Neuronal stem cell (in vitro differentiated cells): ENCODE data around the gene RNU2-63P.

Experiments used
- DNase-seq: peaks from one replicate; pipeline ENCODE4 v3.0.0-alpha.2; 2013; ENCODE audit warnings: low spot score
- H2AFZ ChIP-seq: one replicate; pipeline ENCODE4 v1.6.1; 2013; ENCODE audit warnings: mild to moderate bottlenecking, low read length, inconsistent platforms
- H2AK5ac ChIP-seq: 2 replicates; pipeline ENCODE4 v1.6.1; 2013; ENCODE audit warnings: low read depth, mild to moderate bottlenecking, inconsistent platforms, low read length, moderate library complexity, mixed read lengths
- H2BK120ac ChIP-seq: 2 replicates; pipeline ENCODE4 v1.6.1; 2013; ENCODE audit warnings: low read depth, mild to moderate bottlenecking, inconsistent platforms, low read length, moderate library complexity, mixed read lengths
- H2BK12ac ChIP-seq: one replicate; pipeline ENCODE4 v1.6.1; 2013; ENCODE audit warnings: low read length, inconsistent platforms
- H2BK15ac ChIP-seq: 2 replicates; pipeline ENCODE4 v1.6.1; 2013; ENCODE audit warnings: mild to moderate bottlenecking, low read length, inconsistent platforms, mixed read lengths
- H2BK5ac ChIP-seq: one replicate; pipeline ENCODE4 v1.6.1; 2013; ENCODE audit warnings: inconsistent platforms, mild to moderate bottlenecking, low read length, moderate library complexity
- H3K14ac ChIP-seq: one replicate; pipeline ENCODE4 v1.6.1; 2013; ENCODE audit warnings: low read length, inconsistent platforms
- H3K18ac ChIP-seq: 2 replicates; pipeline ENCODE4 v1.6.1; 2013; ENCODE audit warnings: low read length, inconsistent platforms
- H3K23ac ChIP-seq: 2 replicates; pipeline ENCODE4 v1.6.1; 2013; ENCODE audit warnings: low read depth, mild to moderate bottlenecking, mixed read lengths, low read length, inconsistent platforms; ENCODE audit not compliant: poor library complexity
- H3K27ac ChIP-seq: replicated peaks from 3 replicates; pipeline ENCODE4 v1.5.1; 2013; ENCODE audit warnings: low read length, inconsistent platforms
- H3K27me3 ChIP-seq, 3 experiments: 2 replicates each; pipeline ENCODE4 v1.6.1; 2013; ENCODE audit warnings: low read length in 3 of 3, mild to moderate bottlenecking in 2 of 3, inconsistent platforms in 1 of 3, low read depth in 1 of 3, mixed read lengths in 1 of 3, moderate library complexity in 1 of 3; ENCODE audit not compliant: control insufficient read depth in 3 of 3, insufficient read depth in 3 of 3
- H3K36me3 ChIP-seq, 2 donors: replicated peaks in 1 of 2; 2 replicates each; pipeline ENCODE4 v1.6.1; 2013; ENCODE audit warnings: low read length in 2 of 2; ENCODE audit not compliant: control insufficient read depth in 2 of 2, insufficient read depth in 2 of 2
- H3K4ac ChIP-seq: 2 replicates; pipeline ENCODE4 v1.6.1; 2013; ENCODE audit warnings: inconsistent platforms, mild to moderate bottlenecking, low read length, moderate library complexity
- H3K4me1 ChIP-seq, 2 donors: 1 replicate in 1 of 2; 2 replicates in 1 of 2; pipeline ENCODE4 v1.6.1; 2013; ENCODE audit warnings: low read length in 2 of 2, low read depth in 1 of 2; ENCODE audit not compliant: control insufficient read depth in 2 of 2, insufficient read depth in 1 of 2
- H3K4me2 ChIP-seq: one replicate; pipeline ENCODE4 v1.6.1; 2013; ENCODE audit warnings: mild to moderate bottlenecking, low read length, inconsistent platforms; ENCODE audit not compliant: insufficient read depth, poor library complexity, severe bottlenecking
- H3K4me3 ChIP-seq, 2 donors: 2 replicates each; pipeline ENCODE4 v1.5.1; 2013; ENCODE audit warnings: low read length in 2 of 2, mild to moderate bottlenecking in 2 of 2, inconsistent platforms in 1 of 2, moderate library complexity in 1 of 2
- H3K79me1 ChIP-seq: one replicate; pipeline ENCODE4 v1.6.1; 2013; ENCODE audit warnings: low read depth, mild to moderate bottlenecking, inconsistent platforms, low read length, moderate library complexity
- H3K9ac ChIP-seq: one replicate; pipeline ENCODE4 v1.6.1; 2013; ENCODE audit warnings: mild to moderate bottlenecking, low read depth, low read length, inconsistent platforms; ENCODE audit not compliant: poor library complexity
- H3K9me3 ChIP-seq, 2 donors: replicated peaks in 1 of 2; 2 replicates each; pipeline versions ENCODE3 to v1.6.1; 2013; ENCODE audit warnings: low read length in 2 of 2, mild to moderate bottlenecking in 2 of 2, inconsistent platforms in 1 of 2, low read depth in 1 of 2, mixed read lengths in 1 of 2, moderate library complexity in 1 of 2; ENCODE audit not compliant: control insufficient read depth in 2 of 2, insufficient read depth in 1 of 2
- H4K8ac ChIP-seq: one replicate; pipeline ENCODE4 v1.6.1; 2013; ENCODE audit warnings: low read depth, mild to moderate bottlenecking, inconsistent platforms, low read length, moderate library complexity
- H4K91ac ChIP-seq: one replicate; pipeline ENCODE4 v1.6.1; 2013; ENCODE audit warnings: low read length, low read depth, mild to moderate bottlenecking, inconsistent platforms; ENCODE audit not compliant: poor library complexity
- WGBS, 2 donors: extraction: QIAGEN DNeasy Blood & Tissue Kit; methylation state at CpG; one replicate each; pipeline ENCODE4 v1.1.7; 2013; ENCODE audit warnings: missing lambda C conversion rate in 2 of 2, mixed read lengths in 1 of 2; ENCODE audit not compliant: insufficient read length in 2 of 2, insufficient replicate concordance in 1 of 2; ENCODE audit errors: extremely low coverage in 2 of 2; 5-methylcytosine and 5-hydroxymethylcytosine counted together

The RNU2-63P gene

DNA sequence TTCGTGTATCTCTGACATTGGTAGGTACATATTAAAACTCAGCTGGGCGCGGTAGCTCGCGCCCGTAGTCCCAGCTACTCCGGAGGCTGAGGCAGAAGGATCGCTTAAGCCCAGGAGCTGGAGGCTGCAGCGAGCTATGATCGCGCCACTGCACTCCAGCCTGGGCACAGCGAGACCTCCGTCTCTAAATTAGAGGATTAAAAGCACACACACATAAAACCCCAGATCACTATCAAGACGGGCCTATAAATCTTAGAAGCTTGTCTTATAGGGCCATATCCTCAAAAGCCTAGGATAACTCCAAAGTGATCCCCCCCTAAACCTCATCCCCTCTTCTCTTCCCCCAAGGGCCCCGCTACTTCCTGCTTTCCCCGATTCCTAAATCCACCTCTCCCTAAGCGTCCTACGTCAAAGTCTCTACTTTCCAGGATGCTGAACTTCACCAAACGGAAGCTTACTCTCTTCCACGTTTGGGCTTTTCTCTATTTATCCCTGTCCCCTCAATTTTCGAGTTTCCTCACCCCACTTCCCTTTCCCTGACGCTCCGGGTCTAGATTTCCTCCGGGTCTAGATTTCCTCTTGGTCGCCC, 38.5 kb upstream of the RNU2-63P start:
- Histone ChIP-seq H3K4me3 (peak overlapping the region; percentile 78 to 98), H3K9ac (peak overlapping the region; percentile 89), H3K9me3 (no peaks in the 10 kb centered on the region), H3K4me1 (peaks cover 7 to 12% of the 10 kb centered on the region in 2 donors), H4K8ac (no peak overlapping the region), H3K23ac (no peak overlapping the region), H4K91ac (no peak overlapping the region), H2AK5ac (no peak overlapping the region), H2BK5ac (peak overlapping the region; percentile 62), H3K27me3 (no peaks in the 10 kb centered on the region), H3K18ac (peak overlapping the region; percentile 95), H3K36me3 (peaks cover 0 to 44% of the 10 kb centered on the region in 2 donors), H3K27ac (peak overlapping the region; percentile 68), H3K79me1 (no peaks in the 10 kb centered on the region), H2BK120ac (no peak overlapping the region), H3K4ac (peak overlapping the region; percentile 68), H3K4me2 (peak overlapping the region; percentile 61), H2BK15ac (no peak overlapping the region), H3K14ac (no peak overlapping the region), H2AFZ (peak overlapping the region; percentile 95), H2BK12ac (no peak overlapping the region)
- no CpG with 5 or more reads among the region's 25 CpGs for WGBS, 2 donors
- DNase-seq: no peak

DNA sequence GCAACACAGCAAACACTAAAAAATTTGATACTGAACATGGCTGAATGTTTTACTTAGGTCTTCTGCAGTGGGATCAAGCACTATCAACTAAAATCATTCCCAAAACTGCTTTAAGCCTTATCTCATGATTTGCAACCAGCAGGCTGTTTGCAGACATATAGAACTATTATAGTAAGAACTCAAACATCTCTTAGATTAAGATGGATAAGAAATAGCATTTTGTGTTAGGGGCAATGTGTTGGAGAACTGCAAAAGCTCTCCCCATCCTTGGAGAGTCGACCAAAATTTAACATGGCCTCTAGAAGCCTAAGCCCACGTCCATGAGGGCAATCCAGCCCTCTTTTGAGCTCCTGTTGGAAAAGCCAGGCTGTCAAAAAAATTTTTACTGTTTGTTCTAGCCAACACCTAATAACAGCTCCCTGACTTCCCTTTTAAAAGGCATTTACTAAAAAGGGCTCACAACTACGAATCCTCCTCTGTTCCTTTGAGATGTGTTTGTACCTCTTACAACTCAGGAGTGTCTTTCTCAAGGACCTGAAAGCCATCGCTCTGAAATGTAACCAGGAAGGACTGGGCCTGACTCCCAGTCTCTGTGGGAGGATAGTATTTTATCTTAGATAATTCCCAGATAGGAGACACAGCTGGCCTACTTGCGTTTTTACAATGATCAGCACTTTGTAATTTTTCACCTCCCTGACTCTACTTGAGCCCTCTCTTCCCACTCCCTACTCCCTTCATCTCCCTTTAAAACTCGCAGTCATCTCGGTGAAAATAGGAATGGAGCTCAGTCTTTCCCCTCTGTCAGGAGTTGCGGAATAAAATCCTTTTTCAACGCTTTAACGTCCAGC, 37.8 kb upstream of the RNU2-63P start:
- Histone ChIP-seq H2AK5ac (no peak overlapping the region), H3K4me2 (peak overlapping the region; percentile 61), H3K9ac (no peak overlapping the region), H3K79me1 (no peaks in the 10 kb centered on the region), H3K36me3 (peaks cover 0 to 51% of the 10 kb centered on the region in 2 donors), H4K8ac (no peak overlapping the region), H2BK15ac (no peak overlapping the region), H2BK12ac (no peak overlapping the region), H3K4me3 (peak overlapping the region; percentile 78 to 98), H3K18ac (no peak overlapping the region), H3K4ac (no peak overlapping the region), H3K27me3 (no peaks in the 10 kb centered on the region), H2BK5ac (no peak overlapping the region), H3K27ac (no peak overlapping the region), H3K9me3 (no peaks in the 10 kb centered on the region), H2BK120ac (no peak overlapping the region), H3K23ac (no peak overlapping the region), H2AFZ (no peak overlapping the region), H4K91ac (no peak overlapping the region), H3K14ac (no peak overlapping the region), H3K4me1 (peaks cover 7 to 12% of the 10 kb centered on the region in 2 donors)
- WGBS, 2 donors: no CpG with 5 or more reads among the region's 10 CpGs
- no peak for DNase-seq

DNA sequence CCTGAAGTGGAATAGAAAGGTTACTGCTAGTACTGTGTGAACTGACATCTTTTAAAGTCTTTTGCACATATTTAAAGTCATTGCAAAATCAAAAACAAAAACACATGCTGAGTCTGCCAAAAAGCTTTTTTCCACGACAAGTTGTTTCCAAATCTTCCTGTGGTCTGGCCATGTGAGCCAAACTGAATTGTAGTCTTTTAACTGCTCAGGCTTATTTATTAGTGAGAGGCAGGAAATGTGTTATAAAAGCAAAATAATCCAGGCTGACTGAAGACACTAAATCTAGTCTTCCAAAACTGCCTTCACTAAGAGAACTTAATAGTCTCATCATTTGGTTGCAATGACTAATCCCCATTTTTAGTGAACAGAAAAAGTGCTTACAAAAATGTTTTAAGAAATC, 36.9 kb upstream of the RNU2-63P start:
- Histone ChIP-seq H3K23ac (no peak overlapping the region), H4K8ac (no peak overlapping the region), H3K18ac (no peak overlapping the region), H3K36me3 (peaks cover 0 to 59% of the 10 kb centered on the region in 2 donors), H3K79me1 (no peaks in the 10 kb centered on the region), H3K9me3 (no peaks in the 10 kb centered on the region), H3K14ac (no peak overlapping the region), H2BK12ac (no peak overlapping the region), H3K4ac (no peak overlapping the region), H3K4me2 (no peak overlapping the region), H3K9ac (no peak overlapping the region), H2AK5ac (no peak overlapping the region), H2BK15ac (no peak overlapping the region), H2BK120ac (no peak overlapping the region), H2AFZ (no peak overlapping the region), H4K91ac (no peak overlapping the region), H3K4me1 (peaks cover 7 to 12% of the 10 kb centered on the region in 2 donors), H3K27me3 (no peaks in the 10 kb centered on the region), H3K27ac (no peak overlapping the region), H3K4me3 (no peak overlapping the region), H2BK5ac (no peak overlapping the region)
- WGBS, 2 donors: no CpG with 5 or more reads among the region's 1 CpG
- no peak for DNase-seq

DNA sequence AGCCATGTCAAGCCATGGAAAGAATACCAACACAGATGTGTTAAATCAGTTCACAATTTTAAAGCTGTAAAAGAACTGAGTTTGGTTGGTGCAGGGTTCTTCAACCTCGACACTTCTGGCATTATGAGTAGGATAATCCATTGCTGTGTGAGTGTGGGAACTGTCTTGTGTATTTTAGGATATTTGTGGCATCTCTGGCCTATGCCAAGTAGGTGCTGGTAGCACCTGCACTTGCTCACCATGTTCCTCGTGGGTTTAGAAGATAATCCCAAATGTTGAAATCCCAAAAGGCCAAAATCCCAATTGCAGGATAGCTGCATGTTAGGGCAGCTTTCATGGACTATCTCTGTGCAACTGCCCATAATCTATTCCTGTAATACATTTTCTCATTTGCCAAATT, 35.4 kb upstream of the RNU2-63P start:
- no peak overlapping the region for H4K91ac ChIP-seq
- H3K4me1 ChIP-seq: peaks cover 7 to 12% of the 10 kb centered on the region in 2 donors
- peaks cover 0 to 62% of the 10 kb centered on the region in 2 donors for H3K36me3 ChIP-seq
- H3K9me3 ChIP-seq: no peaks in the 10 kb centered on the region
- H3K4me3 ChIP-seq: no peak overlapping the region
- no peak overlapping the region for H3K23ac ChIP-seq
- H2BK5ac ChIP-seq: no peak overlapping the region
- no peak overlapping the region for H3K14ac ChIP-seq
- H3K27ac ChIP-seq: no peak overlapping the region
- no peak for DNase-seq
- no peak overlapping the region for H4K8ac ChIP-seq
- no peak overlapping the region for H3K4ac ChIP-seq
- H3K79me1 ChIP-seq: no peaks in the 10 kb centered on the region
- no peak overlapping the region for H2AFZ ChIP-seq
- H3K18ac ChIP-seq: no peak overlapping the region
- no peaks in the 10 kb centered on the region for H3K27me3 ChIP-seq
- no peak overlapping the region for H2BK15ac ChIP-seq
- H3K4me2 ChIP-seq: no peak overlapping the region
- no peak overlapping the region for H2AK5ac ChIP-seq
- WGBS, 2 donors: no CpG with 5 or more reads among the region's 2 CpGs
- no peak overlapping the region for H2BK12ac ChIP-seq
- H3K9ac ChIP-seq: no peak overlapping the region
- H2BK120ac ChIP-seq: no peak overlapping the region
